Measurements from ENCODE around the gene PPP1R12B.
"Not testable (repeated sequence)": the region's sequence is repeated elsewhere in the genome, so short reads cannot be mapped to it uniquely, and the experiment has no call there.

PPP1R12B gene

DNA sequence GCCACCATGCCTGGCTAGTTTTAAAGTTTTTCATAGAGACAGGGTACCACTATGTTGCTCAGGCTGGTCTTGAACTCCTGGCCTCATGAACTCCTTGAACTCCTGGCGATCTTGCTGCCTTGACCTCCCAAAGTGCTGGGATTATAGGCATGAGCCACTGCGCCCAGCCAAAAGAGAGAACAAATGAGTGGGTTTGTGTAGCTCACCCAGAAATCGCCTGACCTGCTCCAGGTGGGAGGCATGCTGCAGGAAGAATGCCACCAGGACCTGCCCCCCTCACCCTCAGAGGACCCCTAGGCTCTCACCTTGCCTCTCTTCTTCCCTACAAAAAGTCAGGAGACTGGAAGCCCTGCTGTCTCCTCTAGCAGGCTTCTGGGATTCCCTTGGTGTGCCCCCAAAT lies 272.9 kb downstream of the PPP1R12B start:
- CTCF ChIA-PET = interaction anchor here (1.1 to 3.5 kb wide), 3 partner anchors 21 to 157 kb away, joined by 3 to 13 read pairs (median 6); no protein-coding TSS in a partner anchor
- TF ChIP-seq CTCF (IDR thresholded peaks at IDR 0.05; ENCODE audit: insufficient read depth, low read length, missing control alignments) = no peak
- no peak for DNase-seq (ENCODE audit: low read depth, low spot score)
- H3K4me3 ChIP-seq (ENCODE audit: low read depth, low read length) = no peak overlapping the region
- POLR2A ChIA-PET = interaction anchor here (0.6 kb wide), 1 partner anchor 47 kb away, joined by 3 read pairs; no protein-coding TSS in a partner anchor

DNA sequence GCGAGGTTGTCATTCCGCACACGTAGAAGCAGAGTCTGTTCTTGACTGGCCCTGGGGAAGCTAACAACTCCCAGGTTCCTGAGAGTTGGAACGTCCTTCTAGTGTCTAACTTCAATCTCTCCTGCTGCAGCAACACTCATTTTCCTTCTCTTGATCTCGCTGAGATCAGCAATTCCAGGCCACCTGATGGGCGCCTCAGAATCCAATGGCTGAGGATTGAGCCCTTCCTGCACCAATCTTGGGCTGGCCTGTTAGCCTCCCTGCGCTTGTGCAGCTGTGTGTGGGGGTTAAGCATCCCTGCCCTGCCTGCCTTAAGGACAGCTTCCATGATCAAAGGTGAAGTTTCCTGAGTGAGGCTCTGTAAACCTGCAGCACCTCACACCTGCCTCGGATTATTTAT lies 273.9 kb downstream of the PPP1R12B start:
- no peak for DNase-seq (ENCODE audit: low read depth, low spot score)
- POLR2A ChIA-PET = no interaction called here
- TF ChIP-seq CTCF (IDR thresholded peaks at IDR 0.05; ENCODE audit: insufficient read depth, low read length, missing control alignments) = no peak
- no peak overlapping the region for H3K4me3 ChIP-seq (ENCODE audit: low read depth, low read length)
- CTCF ChIA-PET = interaction anchor here (0.6 to 3.5 kb wide), 3 partner anchors 22 to 149 kb away, joined by 3 to 13 read pairs (median 3); no protein-coding TSS in a partner anchor

- no peak for DNase-seq (ENCODE audit: low read depth, low spot score)
- POLR2A ChIA-PET = no interaction called here
- CTCF ChIA-PET = interaction anchor here (1.0 to 1.4 kb wide), 2 partner anchors 8 to 279 kb away, joined by 3 to 6 read pairs; no protein-coding TSS in a partner anchor
- TF ChIP-seq CTCF (IDR thresholded peaks at IDR 0.05; ENCODE audit: insufficient read depth, low read length, missing control alignments) = no peak
- H3K4me3 ChIP-seq (ENCODE audit: low read depth, low read length) = no peak overlapping the region
Measured at GRCh38 chr1:202623075-202623474, 274.6 kb downstream of the PPP1R12B start.

DNA sequence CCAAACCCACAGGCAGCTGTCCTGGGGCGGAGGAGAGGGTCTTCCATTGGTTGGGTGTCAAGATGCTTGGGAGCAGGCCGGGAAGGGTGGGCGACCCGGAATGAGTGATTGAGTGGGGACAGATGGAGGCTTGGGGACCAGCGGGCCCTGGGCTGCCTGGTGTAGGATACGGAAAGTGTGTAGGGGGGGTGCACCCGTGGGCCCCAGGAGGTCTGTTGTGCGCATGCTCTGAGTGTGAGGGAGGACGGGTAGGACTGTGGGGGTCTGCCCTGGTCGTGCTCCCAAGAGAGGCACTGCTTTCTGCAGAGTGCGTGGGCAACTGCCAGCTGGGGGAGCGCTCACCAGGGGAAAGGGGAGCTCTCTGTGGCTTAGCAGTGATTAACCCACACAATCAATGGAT lies 275.0 kb downstream of the PPP1R12B start:
- CTCF ChIA-PET = interaction anchor here (1.0 to 1.4 kb wide), 3 partner anchors 8 to 279 kb away, joined by 3 to 6 read pairs (median 3); no protein-coding TSS in a partner anchor
- POLR2A ChIA-PET; DNase-seq (ENCODE audit: low read depth, low spot score); H3K4me3 ChIP-seq (ENCODE audit: low read depth, low read length): not testable (repeated sequence)

GRCh38 chr1:202624088-202624780 lies 275.7 kb downstream of the PPP1R12B start:
- no peak for TF ChIP-seq CTCF (IDR thresholded peaks at IDR 0.05; ENCODE audit: insufficient read depth, low read length, missing control alignments)
- no peak overlapping the region for H3K4me3 ChIP-seq (ENCODE audit: low read depth, low read length)
- POLR2A ChIA-PET = no interaction called here
- CTCF ChIA-PET = interaction anchor here (1.1 to 1.4 kb wide), 2 partner anchors 9 to 24 kb away, joined by 3 to 6 read pairs; no protein-coding TSS in a partner anchor
- no peak for DNase-seq (ENCODE audit: low read depth, low spot score)

DNA sequence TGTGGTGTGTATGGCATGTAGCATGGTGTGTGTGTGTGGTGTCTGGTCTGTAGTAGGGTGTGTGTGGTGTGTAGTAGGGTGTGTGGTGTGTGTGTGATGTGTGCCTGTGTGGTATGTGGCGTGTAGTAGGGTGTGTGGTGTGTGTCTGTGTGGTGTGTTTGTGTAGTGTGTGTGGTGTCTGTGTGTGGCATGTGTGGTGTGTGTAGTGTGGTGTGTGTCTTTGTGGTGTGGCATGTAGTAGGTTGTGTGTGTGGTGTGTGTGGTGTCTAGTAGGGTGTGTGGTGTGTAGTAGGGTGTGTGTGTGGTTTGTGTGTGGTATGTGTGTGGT lies 276.2 kb downstream of the PPP1R12B start:
- ChIA-PET CTCF (interaction anchor here (0.7 to 2.2 kb wide), 6 partner anchors 55 to 283 kb away, joined by 3 to 9 read pairs (median 4); partner anchors contain the start of gene UBE2T), POLR2A (no interaction called here)
- H3K4me3 ChIP-seq (ENCODE audit: low read depth, low read length) = no peak overlapping the region
- TF ChIP-seq CTCF (IDR thresholded peaks at IDR 0.05; ENCODE audit: insufficient read depth, low read length, missing control alignments) = no peak
- no peak for DNase-seq (ENCODE audit: low read depth, low spot score)

Data from AG04449 (cell line).